Nephron progenitor cell (in vitro differentiated cells): ENCODE data around the gene CHRNG.

Source experiments
- DNase-seq: peaks from one replicate; pipeline ENCODE4 v3.0.0; 2021
- H3K27ac Mint-ChIP-seq: 2 replicates; pipeline ENCODE4 v1.8.0; 2021; ENCODE audit warnings: mild to moderate bottlenecking, moderate library complexity, mixed read lengths
- H3K27me3 Mint-ChIP-seq: 2 replicates; pipeline ENCODE4 v1.8.0; 2021; ENCODE audit warnings: mild to moderate bottlenecking, low read depth, mixed read lengths; ENCODE audit not compliant: poor library complexity
- H3K36me3 Mint-ChIP-seq: 2 replicates; pipeline ENCODE4 v1.8.0; 2021; ENCODE audit warnings: low read depth, mixed read lengths
- H3K4me1 Mint-ChIP-seq: 2 replicates; pipeline ENCODE4 v1.8.0; 2021; ENCODE audit warnings: mixed read lengths
- H3K4me3 Mint-ChIP-seq: 2 replicates; pipeline ENCODE4 v1.8.0; 2021; ENCODE audit warnings: mild to moderate bottlenecking, moderate library complexity, mixed read lengths
- H3K9me3 Mint-ChIP-seq: 2 replicates; pipeline ENCODE4 v1.8.0; 2021; ENCODE audit warnings: mild to moderate bottlenecking, moderate library complexity, mixed read lengths
- TF ChIP-seq, protein P1 (sequence below): fragments of 200-600 bp; sonication (generic); IDR thresholded peaks from 2 replicates; pipeline ENCODE4 v1.5.0; 2021; ENCODE audit warnings: antibody characterized with exemption

Gene CHRNG

GRCh38 chr2:232522623-232523401 is 16.7 kb upstream of the CHRNG start:
- H3K27ac Mint-ChIP-seq, result no peak overlapping the region
- no peak for DNase-seq
- no peaks in the 10 kb centered on the region for H3K9me3 Mint-ChIP-seq
- H3K36me3 Mint-ChIP-seq, result no peaks in the 10 kb centered on the region
- peak overlapping the region; percentile 44 for H3K4me3 Mint-ChIP-seq
- H3K27me3 Mint-ChIP-seq, result peaks cover 54% of the 10 kb centered on the region
- H3K4me1 Mint-ChIP-seq, result peaks cover 39% of the 10 kb centered on the region
- TF ChIP-seq, protein P1, sequence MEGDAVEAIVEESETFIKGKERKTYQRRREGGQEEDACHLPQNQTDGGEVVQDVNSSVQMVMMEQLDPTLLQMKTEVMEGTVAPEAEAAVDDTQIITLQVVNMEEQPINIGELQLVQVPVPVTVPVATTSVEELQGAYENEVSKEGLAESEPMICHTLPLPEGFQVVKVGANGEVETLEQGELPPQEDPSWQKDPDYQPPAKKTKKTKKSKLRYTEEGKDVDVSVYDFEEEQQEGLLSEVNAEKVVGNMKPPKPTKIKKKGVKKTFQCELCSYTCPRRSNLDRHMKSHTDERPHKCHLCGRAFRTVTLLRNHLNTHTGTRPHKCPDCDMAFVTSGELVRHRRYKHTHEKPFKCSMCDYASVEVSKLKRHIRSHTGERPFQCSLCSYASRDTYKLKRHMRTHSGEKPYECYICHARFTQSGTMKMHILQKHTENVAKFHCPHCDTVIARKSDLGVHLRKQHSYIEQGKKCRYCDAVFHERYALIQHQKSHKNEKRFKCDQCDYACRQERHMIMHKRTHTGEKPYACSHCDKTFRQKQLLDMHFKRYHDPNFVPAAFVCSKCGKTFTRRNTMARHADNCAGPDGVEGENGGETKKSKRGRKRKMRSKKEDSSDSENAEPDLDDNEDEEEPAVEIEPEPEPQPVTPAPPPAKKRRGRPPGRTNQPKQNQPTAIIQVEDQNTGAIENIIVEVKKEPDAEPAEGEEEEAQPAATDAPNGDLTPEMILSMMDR, result no peak

DNA sequence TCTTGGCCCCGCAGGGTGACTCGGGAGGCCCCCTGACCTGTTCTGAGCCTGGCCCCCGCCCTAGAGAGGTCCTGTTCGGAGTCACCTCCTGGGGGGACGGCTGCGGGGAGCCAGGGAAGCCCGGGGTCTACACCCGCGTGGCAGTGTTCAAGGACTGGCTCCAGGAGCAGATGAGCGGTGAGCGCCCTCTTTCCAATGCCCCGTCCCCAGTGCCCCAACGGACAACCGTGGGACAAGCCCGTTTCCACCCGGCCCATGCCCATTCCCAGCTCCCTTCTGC is 16.1 kb upstream of the CHRNG start:
- Mint-ChIP-seq H3K4me1 (peaks cover 39% of the 10 kb centered on the region), H3K36me3 (no peaks in the 10 kb centered on the region), H3K4me3 (peak overlapping the region; percentile 44), H3K27ac (no peak overlapping the region), H3K9me3 (no peaks in the 10 kb centered on the region), H3K27me3 (peaks cover 51% of the 10 kb centered on the region)
- TF ChIP-seq, protein P1, result no peak
- no peak for DNase-seq

GRCh38 chr2:232523682-232524597 is 15.6 kb upstream of the CHRNG start:
- TF ChIP-seq, protein P1, result peak; percentile 32
- peak overlapping the region; percentile 52 for H3K4me3 Mint-ChIP-seq
- no peaks in the 10 kb centered on the region for H3K9me3 Mint-ChIP-seq
- peaks cover 50% of the 10 kb centered on the region for H3K27me3 Mint-ChIP-seq
- H3K27ac Mint-ChIP-seq, result no peak overlapping the region
- no peaks in the 10 kb centered on the region for H3K36me3 Mint-ChIP-seq
- H3K4me1 Mint-ChIP-seq, result peaks cover 41% of the 10 kb centered on the region
- peak; percentile 78 for DNase-seq

- Mint-ChIP-seq H3K4me1 (peaks cover 36% of the 10 kb centered on the region), H3K27me3 (peaks cover 43% of the 10 kb centered on the region), H3K9me3 (no peaks in the 10 kb centered on the region), H3K36me3 (no peaks in the 10 kb centered on the region), H3K27ac (no peak overlapping the region), H3K4me3 (peak overlapping the region; percentile 52)
- no peak for DNase-seq
- TF ChIP-seq, protein P1, result no peak
Measured at GRCh38 chr2:232524771-232525170, 14.7 kb upstream of the CHRNG start.

GRCh38 chr2:232525199-232525598 is 14.3 kb upstream of the CHRNG start:
- H3K9me3 Mint-ChIP-seq, result no peaks in the 10 kb centered on the region
- no peak overlapping the region for H3K4me3 Mint-ChIP-seq
- H3K27me3 Mint-ChIP-seq, result peaks cover 41% of the 10 kb centered on the region
- peaks cover 34% of the 10 kb centered on the region for H3K4me1 Mint-ChIP-seq
- no peak overlapping the region for H3K27ac Mint-ChIP-seq
- TF ChIP-seq, protein P1, result no peak
- no peak for DNase-seq
- no peaks in the 10 kb centered on the region for H3K36me3 Mint-ChIP-seq
